K562 (cell line): Measurements from ENCODE around the gene TRPC4AP.

Experiments used
- EP400 ChIP-seq: fragments of 450-650 bp; IDR thresholded peaks from 2 replicates; pipeline ENCODE4 v1.6.1; 2017; ENCODE audit warnings: antibody characterized with exemption, mild to moderate bottlenecking, moderate library complexity
- KLF6 ChIP-seq: fragments of 250-450 bp; sonication (Bioruptor Pico); IDR thresholded peaks from 2 replicates; pipeline ENCODE4 v1.4.0; 2020; ENCODE audit warnings: mild to moderate bottlenecking, moderate library complexity, borderline replicate concordance
- MAFK ChIP-seq: IDR thresholded peaks from 2 replicates; pipeline ENCODE4 v1.6.1; 2011; ENCODE audit warnings: low read length, improper control_type of control experiment
- NFIC ChIP-seq: fragments of 450-650 bp; IDR thresholded peaks from 2 replicates; pipeline ENCODE4 v1.6.1; 2017; ENCODE audit warnings: mild to moderate bottlenecking, inconsistent platforms
- RBBP5 ChIP-seq: fragments of 200-600 bp; sonication (generic); IDR thresholded peaks from 2 replicates; pipeline ENCODE4 v1.6.1; 2012; ENCODE audit warnings: borderline replicate concordance, mild to moderate bottlenecking, low read length, control low read depth, inconsistent platforms; ENCODE audit not compliant: insufficient read depth, poor library complexity, severe bottlenecking
- RFX5 ChIP-seq: IDR thresholded peaks from 2 replicates; pipeline ENCODE4 v1.6.1; 2011; ENCODE audit warnings: low read depth, mild to moderate bottlenecking, improper control_type of control experiment, low read length
- TRIM28 ChIP-seq: fragments of 450-650 bp; IDR thresholded peaks from 2 replicates; pipeline ENCODE4 v1.6.1; 2017
- ZNF24 ChIP-seq: fragments of 450-650 bp; IDR thresholded peaks from 2 replicates; pipeline ENCODE4 v1.6.1; 2016
- ZNF354B ChIP-seq: fragments of 250-450 bp; sonication (Bioruptor Pico); IDR thresholded peaks from 2 replicates; pipeline ENCODE4 v1.4.0; 2020
- ZNF384 ChIP-seq: IDR thresholded peaks from 2 replicates; pipeline ENCODE4 v1.6.1; 2012; ENCODE audit warnings: low read depth, low read length, improper control_type of control experiment
- TF ChIP-seq, protein P1 (sequence below), 3 experiments: IDR thresholded peaks in 2 of 3; conservative IDR thresholded peaks in 1 of 3; 2 replicates each; pipeline ENCODE4 v1.5.1; 2011 to 2012; ENCODE audit warnings: low read length in 3 of 3, mild to moderate bottlenecking in 3 of 3, control low read depth in 2 of 3, improper control_type of control experiment in 1 of 3, inconsistent platforms in 1 of 3, low read depth in 1 of 3, mixed read lengths in 1 of 3, moderate library complexity in 1 of 3; ENCODE audit not compliant: insufficient read depth in 2 of 3
- TF ChIP-seq, protein P2 (sequence below): sonication (generic); formaldehyde crosslinking; IDR thresholded peaks from 2 replicates; pipeline ENCODE4 v1.8.1; 2023; ENCODE audit warnings: mild to moderate bottlenecking, missing genetic modification reagents
- TF ChIP-seq, protein P3 (sequence below): sonication (generic); formaldehyde crosslinking; IDR thresholded peaks from 2 replicates; pipeline ENCODE4 v1.8.1; 2023; ENCODE audit warnings: missing genetic modification reagents, mild to moderate bottlenecking, borderline replicate concordance
- TF ChIP-seq, protein P4 (sequence below): fragments of 450-650 bp; IDR thresholded peaks from 2 replicates; pipeline ENCODE4 v1.7.0; 2016; ENCODE audit warnings: borderline replicate concordance

DNA sequence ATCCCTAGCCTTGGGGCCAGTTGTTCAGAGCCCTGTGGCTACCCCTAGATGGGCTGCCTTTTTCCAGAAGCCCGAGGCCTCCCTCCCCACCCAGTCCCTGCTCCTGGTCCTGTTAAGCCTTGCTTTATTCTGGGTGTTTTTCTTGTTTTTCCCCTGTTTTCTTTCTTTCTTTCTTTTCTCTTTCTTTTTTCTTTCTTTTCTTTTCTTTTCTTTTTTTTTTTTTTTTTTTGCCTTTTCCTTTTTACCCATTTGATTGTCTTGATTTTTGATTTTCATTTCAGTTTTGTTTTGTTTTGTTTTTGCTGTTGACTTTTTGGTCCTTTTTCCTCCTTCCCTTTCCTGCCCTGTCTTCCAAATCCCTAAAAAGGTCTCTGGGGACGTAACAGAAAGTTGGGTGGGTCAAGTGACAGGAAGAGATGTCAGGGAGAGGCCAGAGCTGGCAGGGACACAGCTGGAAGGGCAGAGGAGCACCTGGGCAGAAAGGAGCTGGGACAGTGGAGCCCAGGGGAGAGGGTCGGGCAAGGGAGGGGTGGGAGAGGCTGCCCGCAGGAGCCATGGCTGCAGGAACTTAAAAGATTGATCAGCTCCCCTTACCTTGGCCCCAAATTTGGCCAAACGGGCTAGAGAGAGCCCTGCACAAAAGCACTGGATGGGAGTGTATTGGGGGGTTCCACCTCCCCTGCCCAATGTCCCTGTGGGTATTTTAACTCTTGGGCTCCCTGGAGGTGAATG is 109.4 kb downstream of the TRPC4AP start:
- TF ChIP-seq, protein P1, sequence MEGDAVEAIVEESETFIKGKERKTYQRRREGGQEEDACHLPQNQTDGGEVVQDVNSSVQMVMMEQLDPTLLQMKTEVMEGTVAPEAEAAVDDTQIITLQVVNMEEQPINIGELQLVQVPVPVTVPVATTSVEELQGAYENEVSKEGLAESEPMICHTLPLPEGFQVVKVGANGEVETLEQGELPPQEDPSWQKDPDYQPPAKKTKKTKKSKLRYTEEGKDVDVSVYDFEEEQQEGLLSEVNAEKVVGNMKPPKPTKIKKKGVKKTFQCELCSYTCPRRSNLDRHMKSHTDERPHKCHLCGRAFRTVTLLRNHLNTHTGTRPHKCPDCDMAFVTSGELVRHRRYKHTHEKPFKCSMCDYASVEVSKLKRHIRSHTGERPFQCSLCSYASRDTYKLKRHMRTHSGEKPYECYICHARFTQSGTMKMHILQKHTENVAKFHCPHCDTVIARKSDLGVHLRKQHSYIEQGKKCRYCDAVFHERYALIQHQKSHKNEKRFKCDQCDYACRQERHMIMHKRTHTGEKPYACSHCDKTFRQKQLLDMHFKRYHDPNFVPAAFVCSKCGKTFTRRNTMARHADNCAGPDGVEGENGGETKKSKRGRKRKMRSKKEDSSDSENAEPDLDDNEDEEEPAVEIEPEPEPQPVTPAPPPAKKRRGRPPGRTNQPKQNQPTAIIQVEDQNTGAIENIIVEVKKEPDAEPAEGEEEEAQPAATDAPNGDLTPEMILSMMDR (IDR thresholded peaks at IDR 0.05 in 2 of 3, conservative IDR thresholded peaks at IDR 0.05 in 1 of 3; ENCODE audit: insufficient read depth in 2 of 3, low read depth in 1 of 3, low read length in 3 of 3): no peak
- TF ChIP-seq, protein P2, sequence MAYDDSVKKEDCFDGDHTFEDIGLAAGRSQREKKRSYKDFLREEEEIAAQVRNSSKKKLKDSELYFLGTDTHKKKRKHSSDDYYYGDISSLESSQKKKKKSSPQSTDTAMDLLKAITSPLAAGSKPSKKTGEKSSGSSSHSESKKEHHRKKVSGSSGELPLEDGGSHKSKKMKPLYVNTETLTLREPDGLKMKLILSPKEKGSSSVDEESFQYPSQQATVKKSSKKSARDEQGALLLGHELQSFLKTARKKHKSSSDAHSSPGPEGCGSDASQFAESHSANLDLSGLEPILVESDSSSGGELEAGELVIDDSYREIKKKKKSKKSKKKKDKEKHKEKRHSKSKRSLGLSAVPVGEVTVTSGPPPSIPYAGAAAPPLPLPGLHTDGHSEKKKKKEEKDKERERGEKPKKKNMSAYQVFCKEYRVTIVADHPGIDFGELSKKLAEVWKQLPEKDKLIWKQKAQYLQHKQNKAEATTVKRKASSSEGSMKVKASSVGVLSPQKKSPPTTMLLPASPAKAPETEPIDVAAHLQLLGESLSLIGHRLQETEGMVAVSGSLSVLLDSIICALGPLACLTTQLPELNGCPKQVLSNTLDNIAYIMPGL (CRISPR knock-in tag): no peak
- TF ChIP-seq RBBP5 (no peak), ZNF354B (CRISPR knock-in tag) (no peak), EP400 (no peak), MAFK (no peak), ZNF24 (no peak), TRIM28 (no peak), KLF6 (CRISPR knock-in tag) (no peak), NFIC (no peak), RFX5 (no peak), ZNF384 (no peak)
- TF ChIP-seq, protein P3, sequence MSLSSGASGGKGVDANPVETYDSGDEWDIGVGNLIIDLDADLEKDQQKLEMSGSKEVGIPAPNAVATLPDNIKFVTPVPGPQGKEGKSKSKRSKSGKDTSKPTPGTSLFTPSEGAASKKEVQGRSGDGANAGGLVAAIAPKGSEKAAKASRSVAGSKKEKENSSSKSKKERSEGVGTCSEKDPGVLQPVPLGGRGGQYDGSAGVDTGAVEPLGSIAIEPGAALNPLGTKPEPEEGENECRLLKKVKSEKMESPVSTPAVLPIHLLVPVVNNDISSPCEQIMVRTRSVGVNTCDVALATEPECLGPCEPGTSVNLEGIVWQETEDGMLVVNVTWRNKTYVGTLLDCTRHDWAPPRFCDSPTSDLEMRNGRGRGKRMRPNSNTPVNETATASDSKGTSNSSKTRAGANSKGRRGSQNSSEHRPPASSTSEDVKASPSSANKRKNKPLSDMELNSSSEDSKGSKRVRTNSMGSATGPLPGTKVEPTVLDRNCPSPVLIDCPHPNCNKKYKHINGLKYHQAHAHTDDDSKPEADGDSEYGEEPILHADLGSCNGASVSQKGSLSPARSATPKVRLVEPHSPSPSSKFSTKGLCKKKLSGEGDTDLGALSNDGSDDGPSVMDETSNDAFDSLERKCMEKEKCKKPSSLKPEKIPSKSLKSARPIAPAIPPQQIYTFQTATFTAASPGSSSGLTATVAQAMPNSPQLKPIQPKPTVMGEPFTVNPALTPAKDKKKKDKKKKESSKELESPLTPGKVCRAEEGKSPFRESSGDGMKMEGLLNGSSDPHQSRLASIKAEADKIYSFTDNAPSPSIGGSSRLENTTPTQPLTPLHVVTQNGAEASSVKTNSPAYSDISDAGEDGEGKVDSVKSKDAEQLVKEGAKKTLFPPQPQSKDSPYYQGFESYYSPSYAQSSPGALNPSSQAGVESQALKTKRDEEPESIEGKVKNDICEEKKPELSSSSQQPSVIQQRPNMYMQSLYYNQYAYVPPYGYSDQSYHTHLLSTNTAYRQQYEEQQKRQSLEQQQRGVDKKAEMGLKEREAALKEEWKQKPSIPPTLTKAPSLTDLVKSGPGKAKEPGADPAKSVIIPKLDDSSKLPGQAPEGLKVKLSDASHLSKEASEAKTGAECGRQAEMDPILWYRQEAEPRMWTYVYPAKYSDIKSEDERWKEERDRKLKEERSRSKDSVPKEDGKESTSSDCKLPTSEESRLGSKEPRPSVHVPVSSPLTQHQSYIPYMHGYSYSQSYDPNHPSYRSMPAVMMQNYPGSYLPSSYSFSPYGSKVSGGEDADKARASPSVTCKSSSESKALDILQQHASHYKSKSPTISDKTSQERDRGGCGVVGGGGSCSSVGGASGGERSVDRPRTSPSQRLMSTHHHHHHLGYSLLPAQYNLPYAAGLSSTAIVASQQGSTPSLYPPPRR: no peak
- TF ChIP-seq, protein P4, sequence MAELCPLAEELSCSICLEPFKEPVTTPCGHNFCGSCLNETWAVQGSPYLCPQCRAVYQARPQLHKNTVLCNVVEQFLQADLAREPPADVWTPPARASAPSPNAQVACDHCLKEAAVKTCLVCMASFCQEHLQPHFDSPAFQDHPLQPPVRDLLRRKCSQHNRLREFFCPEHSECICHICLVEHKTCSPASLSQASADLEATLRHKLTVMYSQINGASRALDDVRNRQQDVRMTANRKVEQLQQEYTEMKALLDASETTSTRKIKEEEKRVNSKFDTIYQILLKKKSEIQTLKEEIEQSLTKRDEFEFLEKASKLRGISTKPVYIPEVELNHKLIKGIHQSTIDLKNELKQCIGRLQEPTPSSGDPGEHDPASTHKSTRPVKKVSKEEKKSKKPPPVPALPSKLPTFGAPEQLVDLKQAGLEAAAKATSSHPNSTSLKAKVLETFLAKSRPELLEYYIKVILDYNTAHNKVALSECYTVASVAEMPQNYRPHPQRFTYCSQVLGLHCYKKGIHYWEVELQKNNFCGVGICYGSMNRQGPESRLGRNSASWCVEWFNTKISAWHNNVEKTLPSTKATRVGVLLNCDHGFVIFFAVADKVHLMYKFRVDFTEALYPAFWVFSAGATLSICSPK: no peak
